HepG2 (cell line): ENCODE data around the gene CCL17. TPM values are rescaled to one million over a fixed set of nuclear protein-coding genes. Genes with fewer than 3 reads are reported as not detected.

Experiments
- CREB1 ChIP-seq, 2 experiments: fragments of 450-650 bp in 1 of 2; IDR thresholded peaks; 2 replicates each; pipeline ENCODE4 v1.6.1; 2016 to 2017; ENCODE audit warnings: control low read depth in 1 of 2, mild to moderate bottlenecking in 1 of 2, missing compliant biosample characterization in 1 of 2, missing genetic modification characterization in 1 of 2
- HCFC1 ChIP-seq: fragments of 150-350 bp; IDR thresholded peaks from 2 replicates; pipeline ENCODE4 v1.6.1; 2014; ENCODE audit warnings: low read depth, low read length
- KAT2B ChIP-seq: fragments of 150-350 bp; IDR thresholded peaks from 2 replicates; pipeline ENCODE4 v1.6.1; 2014; ENCODE audit warnings: low read depth, low read length, borderline replicate concordance
- NCOA2 ChIP-seq: sonication (generic); formaldehyde crosslinking; IDR thresholded peaks from 2 replicates; pipeline ENCODE4 v1.8.0; 2022; ENCODE audit warnings: inconsistent platforms
- NR2F1 ChIP-seq, 2 experiments: fragments of 450-650 bp in 1 of 2; formaldehyde crosslinking in 1 of 2; IDR thresholded peaks; 2 replicates each; pipeline versions ENCODE4 v1.5.0 to v1.6.1; 2016 to 2020; ENCODE audit warnings: mild to moderate bottlenecking in 1 of 2, missing compliant biosample characterization in 1 of 2, missing genetic modification reagents in 1 of 2, moderate library complexity in 1 of 2
- YY1 ChIP-seq: IDR thresholded peaks from 2 replicates; pipeline ENCODE4 v1.6.1; 2011; ENCODE audit warnings: low read length, low read depth, moderate library complexity, mild to moderate bottlenecking; ENCODE audit not compliant: insufficient read depth, insufficient replicate concordance
- ZNF24 ChIP-seq: fragments of 450-650 bp; IDR thresholded peaks from 2 replicates; pipeline ENCODE4 v1.6.1; 2017; ENCODE audit warnings: antibody characterized with exemption, mild to moderate bottlenecking
- ZNF282 ChIP-seq: fragments of 450-650 bp; IDR thresholded peaks from 2 replicates; pipeline ENCODE4 v1.6.1; 2018; ENCODE audit not compliant: partially characterized antibody
- ZNF496 ChIP-seq: sonication (generic); formaldehyde crosslinking; IDR thresholded peaks from 2 replicates; pipeline ENCODE4 v1.8.1; 2023; ENCODE audit warnings: mild to moderate bottlenecking, moderate library complexity, missing genetic modification reagents; ENCODE audit not compliant: insufficient replicate concordance
- ZNF891 ChIP-seq: sonication (generic); formaldehyde crosslinking; IDR thresholded peaks from 2 replicates; pipeline ENCODE4 v1.5.0; 2020; ENCODE audit warnings: mild to moderate bottlenecking, missing genetic modification reagents
- polyA plus RNA-seq, 8 experiments: library from polyadenylated mRNA; depleted of rRNA in 3 of 8; stranded (reverse) in 7 of 8; unstranded in 1 of 8; fragments of >200 nt; fragmentation: Illumina TruSeq in 4 of 8; extraction: Trizol in 4 of 8; gene quantifications; 2 replicates each; pipeline versions ENCODE4 v1.2.1 to v1.2.3, GENCODE V29; 2011 to 2016; ENCODE audit warnings: low read depth in 4 of 8, missing spikeins in 1 of 8, mixed read lengths in 1 of 8; ENCODE audit not compliant: insufficient read depth in 1 of 8
- total RNA-seq, 5 experiments: library from RNA; depleted of rRNA; stranded (reverse); fragments of >200 nt; fragmentation: Illumina TruSeq; extraction: Trizol; gene quantifications; 2 replicates each; pipeline ENCODE4 v1.2.3, GENCODE V29; 2016; ENCODE audit warnings: low read depth in 1 of 5
- TF ChIP-seq, protein P1 (sequence below): sonication (generic); formaldehyde crosslinking; conservative IDR thresholded peaks from 2 replicates; pipeline ENCODE4 v1.8.0; 2022; ENCODE audit warnings: mild to moderate bottlenecking, moderate library complexity, missing genetic modification reagents
- TF ChIP-seq, protein P2 (sequence below): sonication (generic); formaldehyde crosslinking; IDR thresholded peaks from 2 replicates; pipeline ENCODE4 v1.8.1; 2023; ENCODE audit warnings: mild to moderate bottlenecking, moderate library complexity, missing genetic modification reagents
- TF ChIP-seq, protein P3 (sequence below): sonication (generic); formaldehyde crosslinking; IDR thresholded peaks from 2 replicates; pipeline ENCODE4 v1.4.0; 2020; ENCODE audit warnings: missing genetic modification reagents
- TF ChIP-seq, protein P4 (sequence below): sonication (generic); formaldehyde crosslinking; IDR thresholded peaks from 2 replicates; pipeline ENCODE4 v1.4.0; 2020; ENCODE audit warnings: mild to moderate bottlenecking, low read depth, missing genetic modification reagents
- TF ChIP-seq, protein P5 (sequence below): sonication (generic); formaldehyde crosslinking; IDR thresholded peaks from 2 replicates; pipeline ENCODE4 v1.8.0; 2022; ENCODE audit warnings: mild to moderate bottlenecking, missing genetic modification reagents, borderline replicate concordance

Gene CCL17
- total and polyA plus RNA-seq, 2 of the 13 experiments (the other 11 are each of a cell fraction or from before 2014, with no cell fraction given) = not detected

DNA sequence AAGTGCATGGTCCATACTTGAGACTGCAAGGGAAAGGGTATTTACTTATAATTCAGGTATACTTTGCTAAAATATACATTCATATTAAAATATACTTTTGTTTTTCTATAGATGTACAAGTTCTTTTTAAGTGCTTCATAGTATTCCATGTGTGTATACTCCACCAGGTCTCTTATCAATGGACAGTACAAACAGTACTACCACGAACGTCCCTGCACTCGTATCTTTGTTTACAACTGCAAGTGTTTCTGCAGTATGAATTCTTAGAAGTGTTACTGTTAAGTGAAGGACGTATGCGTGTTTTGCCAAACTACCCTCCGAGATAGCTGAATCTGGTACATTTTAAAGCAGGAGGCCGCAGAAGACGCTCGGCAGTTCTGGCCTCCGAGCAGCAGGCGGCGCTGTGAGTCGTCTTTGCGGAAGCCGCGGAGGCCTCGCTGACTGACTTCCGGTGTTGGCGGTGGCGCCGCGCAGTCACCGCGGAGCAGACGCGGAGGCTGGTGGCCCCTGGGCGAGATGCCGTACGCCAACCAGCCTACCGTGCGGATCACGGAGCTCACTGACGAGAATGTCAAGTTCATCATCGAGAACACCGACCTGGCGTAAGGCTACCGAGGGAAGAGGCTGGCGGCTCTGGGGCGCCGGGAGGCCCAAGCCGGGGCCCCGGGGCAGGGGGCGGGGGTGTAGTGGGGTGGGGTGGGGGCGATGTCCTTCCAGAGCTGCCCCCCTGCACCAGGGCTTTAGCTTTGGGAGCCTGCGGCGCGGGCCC, 57.8 kb downstream of the CCL17 start, which contains the start of gene POLR2C (continued):
- TF ChIP-seq ZNF496 (CRISPR knock-in tag) (no peak), CREB1 (IDR thresholded peaks at IDR 0.05) (peak; percentile 52), CREB1 (CRISPR knock-in tag; IDR thresholded peaks at IDR 0.05) (peak; percentile 67; the same call in 1 of the 2 replicates), ZNF891 (CRISPR knock-in tag) (peak; percentile 94), ZNF24 (peak; percentile 27; the same call in 1 of the 2 replicates), KAT2B (no peak), NR2F1 (CRISPR knock-in tag; IDR thresholded peaks at IDR 0.05) (no peak; a peak in 1 of 4 replicates), NCOA2 (CRISPR knock-in tag) (peak; percentile 74), HCFC1 (peak; percentile 67; the same call in 1 of the 2 replicates), ZNF282 (no peak), YY1 (peak; percentile 89)
- TF ChIP-seq, protein P1, sequence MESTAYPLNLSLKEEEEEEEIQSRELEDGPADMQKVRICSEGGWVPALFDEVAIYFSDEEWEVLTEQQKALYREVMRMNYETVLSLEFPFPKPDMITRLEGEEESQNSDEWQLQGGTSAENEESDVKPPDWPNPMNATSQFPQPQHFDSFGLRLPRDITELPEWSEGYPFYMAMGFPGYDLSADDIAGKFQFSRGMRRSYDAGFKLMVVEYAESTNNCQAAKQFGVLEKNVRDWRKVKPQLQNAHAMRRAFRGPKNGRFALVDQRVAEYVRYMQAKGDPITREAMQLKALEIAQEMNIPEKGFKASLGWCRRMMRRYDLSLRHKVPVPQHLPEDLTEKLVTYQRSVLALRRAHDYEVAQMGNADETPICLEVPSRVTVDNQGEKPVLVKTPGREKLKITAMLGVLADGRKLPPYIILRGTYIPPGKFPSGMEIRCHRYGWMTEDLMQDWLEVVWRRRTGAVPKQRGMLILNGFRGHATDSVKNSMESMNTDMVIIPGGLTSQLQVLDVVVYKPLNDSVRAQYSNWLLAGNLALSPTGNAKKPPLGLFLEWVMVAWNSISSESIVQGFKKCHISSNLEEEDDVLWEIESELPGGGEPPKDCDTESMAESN (CRISPR knock-in tag) = peak; percentile 97
- TF ChIP-seq, protein P2, sequence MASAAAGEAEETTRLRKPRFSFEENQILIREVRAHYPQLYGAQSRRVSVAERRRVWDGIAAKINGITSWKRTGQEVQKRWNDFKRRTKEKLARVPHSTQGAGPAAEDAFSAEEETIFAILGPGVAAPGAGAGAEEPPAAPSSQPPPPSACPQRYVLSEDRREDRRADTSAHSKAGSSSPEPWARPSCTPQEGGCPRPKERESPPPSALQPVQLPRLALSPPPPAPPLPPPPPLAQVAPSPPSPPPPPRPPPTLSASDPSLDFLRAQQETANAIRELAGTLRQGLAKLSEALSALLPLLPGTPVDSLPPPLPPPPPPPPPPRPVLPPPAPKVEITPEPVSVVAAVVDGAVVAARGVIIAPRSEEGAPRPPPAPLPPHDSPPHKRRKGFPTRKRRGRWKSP (CRISPR knock-in tag) = peak; percentile 80
- TF ChIP-seq, protein P3, sequence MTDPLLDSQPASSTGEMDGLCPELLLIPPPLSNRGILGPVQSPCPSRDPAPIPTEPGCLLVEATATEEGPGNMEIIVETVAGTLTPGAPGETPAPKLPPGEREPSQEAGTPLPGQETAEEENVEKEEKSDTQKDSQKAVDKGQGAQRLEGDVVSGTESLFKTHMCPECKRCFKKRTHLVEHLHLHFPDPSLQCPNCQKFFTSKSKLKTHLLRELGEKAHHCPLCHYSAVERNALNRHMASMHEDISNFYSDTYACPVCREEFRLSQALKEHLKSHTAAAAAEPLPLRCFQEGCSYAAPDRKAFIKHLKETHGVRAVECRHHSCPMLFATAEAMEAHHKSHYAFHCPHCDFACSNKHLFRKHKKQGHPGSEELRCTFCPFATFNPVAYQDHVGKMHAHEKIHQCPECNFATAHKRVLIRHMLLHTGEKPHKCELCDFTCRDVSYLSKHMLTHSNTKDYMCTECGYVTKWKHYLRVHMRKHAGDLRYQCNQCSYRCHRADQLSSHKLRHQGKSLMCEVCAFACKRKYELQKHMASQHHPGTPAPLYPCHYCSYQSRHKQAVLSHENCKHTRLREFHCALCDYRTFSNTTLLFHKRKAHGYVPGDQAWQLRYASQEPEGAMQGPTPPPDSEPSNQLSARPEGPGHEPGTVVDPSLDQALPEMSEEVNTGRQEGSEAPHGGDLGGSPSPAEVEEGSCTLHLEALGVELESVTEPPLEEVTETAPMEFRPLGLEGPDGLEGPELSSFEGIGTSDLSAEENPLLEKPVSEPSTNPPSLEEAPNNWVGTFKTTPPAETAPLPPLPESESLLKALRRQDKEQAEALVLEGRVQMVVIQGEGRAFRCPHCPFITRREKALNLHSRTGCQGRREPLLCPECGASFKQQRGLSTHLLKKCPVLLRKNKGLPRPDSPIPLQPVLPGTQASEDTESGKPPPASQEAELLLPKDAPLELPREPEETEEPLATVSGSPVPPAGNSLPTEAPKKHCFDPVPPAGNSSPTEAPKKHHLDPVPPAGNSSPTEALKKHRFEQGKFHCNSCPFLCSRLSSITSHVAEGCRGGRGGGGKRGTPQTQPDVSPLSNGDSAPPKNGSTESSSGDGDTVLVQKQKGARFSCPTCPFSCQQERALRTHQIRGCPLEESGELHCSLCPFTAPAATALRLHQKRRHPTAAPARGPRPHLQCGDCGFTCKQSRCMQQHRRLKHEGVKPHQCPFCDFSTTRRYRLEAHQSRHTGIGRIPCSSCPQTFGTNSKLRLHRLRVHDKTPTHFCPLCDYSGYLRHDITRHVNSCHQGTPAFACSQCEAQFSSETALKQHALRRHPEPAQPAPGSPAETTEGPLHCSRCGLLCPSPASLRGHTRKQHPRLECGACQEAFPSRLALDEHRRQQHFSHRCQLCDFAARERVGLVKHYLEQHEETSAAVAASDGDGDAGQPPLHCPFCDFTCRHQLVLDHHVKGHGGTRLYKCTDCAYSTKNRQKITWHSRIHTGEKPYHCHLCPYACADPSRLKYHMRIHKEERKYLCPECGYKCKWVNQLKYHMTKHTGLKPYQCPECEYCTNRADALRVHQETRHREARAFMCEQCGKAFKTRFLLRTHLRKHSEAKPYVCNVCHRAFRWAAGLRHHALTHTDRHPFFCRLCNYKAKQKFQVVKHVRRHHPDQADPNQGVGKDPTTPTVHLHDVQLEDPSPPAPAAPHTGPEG (CRISPR knock-in tag) = peak; percentile 93
- TF ChIP-seq, protein P4, sequence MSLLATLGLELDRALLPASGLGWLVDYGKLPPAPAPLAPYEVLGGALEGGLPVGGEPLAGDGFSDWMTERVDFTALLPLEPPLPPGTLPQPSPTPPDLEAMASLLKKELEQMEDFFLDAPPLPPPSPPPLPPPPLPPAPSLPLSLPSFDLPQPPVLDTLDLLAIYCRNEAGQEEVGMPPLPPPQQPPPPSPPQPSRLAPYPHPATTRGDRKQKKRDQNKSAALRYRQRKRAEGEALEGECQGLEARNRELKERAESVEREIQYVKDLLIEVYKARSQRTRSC (CRISPR knock-in tag) = peak; percentile 33; the same call in 1 of the 2 replicates
- TF ChIP-seq, protein P5, sequence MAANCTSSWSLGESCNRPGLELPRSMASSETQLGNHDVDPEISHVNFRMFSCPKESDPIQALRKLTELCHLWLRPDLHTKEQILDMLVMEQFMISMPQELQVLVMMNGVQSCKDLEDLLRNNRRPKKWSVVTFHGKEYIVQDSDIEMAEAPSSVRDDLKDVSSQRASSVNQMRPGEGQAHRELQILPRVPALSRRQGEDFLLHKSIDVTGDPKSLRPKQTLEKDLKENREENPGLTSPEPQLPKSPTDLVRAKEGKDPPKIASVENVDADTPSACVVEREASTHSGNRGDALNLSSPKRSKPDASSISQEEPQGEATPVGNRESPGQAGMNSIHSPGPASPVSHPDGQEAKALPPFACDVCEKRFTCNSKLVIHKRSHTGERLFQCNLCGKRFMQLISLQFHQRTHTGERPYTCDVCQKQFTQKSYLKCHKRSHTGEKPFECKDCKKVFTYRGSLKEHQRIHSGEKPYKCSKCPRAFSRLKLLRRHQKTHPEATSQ (CRISPR knock-in tag) = peak; percentile 84; the same call in 1 of the 2 replicates
